GM18858 (cell line): ENCODE data around the gene IGFBP7.

Experiments
- ATAC-seq: cut with Tn5 transposase; IDR thresholded peaks from one replicate; pipeline ENCODE4 v1.9.1; 2021; ENCODE audit not compliant: unreplicated experiment

Gene IGFBP7

GRCh38 chr4:57098415-57098814 is 11.8 kb downstream of the IGFBP7 start:
- ATAC-seq: no peak

DNA sequence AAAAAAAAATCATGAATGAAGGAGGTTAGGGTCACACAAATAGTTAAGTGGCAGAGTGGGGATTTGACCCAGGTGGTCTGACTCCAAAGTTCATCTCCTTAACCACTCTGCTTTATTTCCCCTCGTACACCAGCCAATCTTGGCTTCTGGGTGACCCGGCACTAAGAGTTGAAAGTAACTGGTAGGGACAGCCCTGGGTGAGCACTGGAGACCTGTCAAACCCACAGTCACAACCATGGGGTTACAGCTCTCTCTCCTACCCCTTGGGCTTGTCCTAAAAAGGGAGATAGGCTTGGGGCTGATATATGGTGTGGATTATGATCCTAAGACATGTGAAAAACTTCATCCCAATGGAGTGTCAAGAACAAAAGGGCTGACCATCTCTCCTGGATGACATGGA is 12.5 kb downstream of the IGFBP7 start:
- no peak for ATAC-seq

DNA sequence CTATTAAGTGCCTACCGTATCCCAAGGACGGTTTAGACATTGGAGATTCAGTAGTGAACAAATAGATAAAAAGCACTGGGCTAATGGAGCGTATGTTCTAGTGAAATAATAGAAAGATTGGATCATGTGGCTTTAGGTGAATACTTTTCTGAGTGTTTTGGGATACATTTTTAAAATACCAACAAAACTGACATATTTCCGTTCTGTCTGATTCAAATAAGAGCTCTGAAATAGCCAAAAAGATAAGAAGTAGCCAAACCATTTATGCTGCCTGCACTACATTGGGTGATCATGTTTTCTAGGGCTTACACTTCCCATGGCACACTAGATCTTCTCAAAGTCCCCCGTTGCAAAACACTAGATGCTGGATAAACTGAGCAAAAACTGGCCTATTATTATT is 14.2 kb downstream of the IGFBP7 start:
- ATAC-seq: no peak

DNA sequence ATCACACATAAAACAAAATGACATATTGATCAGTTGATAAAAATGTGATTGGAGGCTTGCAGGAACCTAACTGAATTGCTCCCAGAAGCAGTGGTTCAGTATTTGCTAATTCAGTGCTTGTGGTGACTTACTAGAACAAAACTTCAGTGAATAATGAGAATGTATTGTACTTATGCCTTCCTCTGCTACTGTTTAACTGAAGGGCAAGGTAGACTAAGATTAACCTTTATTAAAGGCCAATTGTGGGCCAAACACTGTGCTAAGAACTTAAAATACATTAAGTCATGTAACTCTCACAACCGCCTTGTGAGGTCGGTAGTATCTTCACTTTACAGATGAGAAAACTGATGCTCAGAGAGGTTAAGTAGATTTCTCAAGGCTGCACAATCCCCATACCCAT is 14.9 kb downstream of the IGFBP7 start:
- ATAC-seq: no peak

- no peak for ATAC-seq
These were observed 15.4 kb downstream of the IGFBP7 start for GRCh38 chr4:57094832-57095223.

GRCh38 chr4:57093845-57094831 is 16.0 kb downstream of the IGFBP7 start:
- ATAC-seq: no peak

- no peak for ATAC-seq
These were observed 18.5 kb downstream of the IGFBP7 start for GRCh38 chr4:57091657-57092162.

DNA sequence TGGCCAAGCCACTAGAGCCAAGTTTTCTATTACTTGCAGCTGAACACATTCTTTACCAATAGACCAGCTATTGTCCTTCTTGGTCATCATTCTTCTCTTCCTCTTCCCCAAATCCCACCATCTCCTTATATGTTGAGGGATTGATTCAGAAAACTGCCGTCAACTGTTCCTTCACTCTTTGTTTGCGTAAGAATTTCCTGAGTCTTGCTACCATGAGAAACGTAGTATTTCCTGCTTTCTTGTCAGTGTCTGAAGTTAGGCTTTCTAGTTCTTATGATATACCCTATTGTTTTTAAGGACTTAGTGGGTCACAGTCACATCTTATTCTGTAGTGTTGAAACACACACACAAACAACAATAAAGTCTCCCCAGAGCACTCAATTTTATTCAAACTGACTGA is 20.1 kb downstream of the IGFBP7 start:
- no peak for ATAC-seq

- no peak for ATAC-seq
These were observed 20.6 kb downstream of the IGFBP7 start for GRCh38 chr4:57089549-57089948.

DNA sequence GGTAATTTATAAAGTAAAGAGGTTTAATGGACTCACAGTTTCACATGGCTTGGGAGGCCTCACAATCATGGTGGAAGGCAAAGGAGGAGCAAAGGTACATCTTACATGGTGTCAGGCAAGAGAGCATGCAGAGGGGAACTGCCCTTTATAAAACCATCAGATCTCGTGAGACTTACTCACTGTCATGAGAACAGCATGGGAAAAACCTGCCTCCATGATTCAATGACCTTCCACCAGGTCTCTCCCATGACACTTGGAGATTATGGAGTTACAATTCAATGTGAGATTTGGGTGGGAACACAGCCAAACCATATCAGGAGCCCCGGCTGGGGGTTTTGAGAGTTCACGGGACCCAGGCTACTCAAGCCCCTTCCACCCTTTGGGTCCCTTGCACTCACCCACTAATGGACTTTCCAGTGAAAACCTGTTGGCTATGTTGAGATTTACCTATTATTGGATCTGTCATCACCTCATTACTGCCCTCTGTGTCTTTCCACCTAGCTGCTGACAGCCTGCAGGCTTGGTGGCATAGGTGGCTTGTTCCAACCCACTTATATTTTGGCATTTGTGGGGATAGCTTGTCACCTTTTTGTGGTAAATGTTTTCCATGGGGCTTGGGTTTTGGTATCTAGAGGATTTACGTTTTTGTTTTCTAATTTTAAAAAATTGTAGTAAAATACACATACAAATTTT is 24.0 kb downstream of the IGFBP7 start:
- no peak for ATAC-seq

DNA sequence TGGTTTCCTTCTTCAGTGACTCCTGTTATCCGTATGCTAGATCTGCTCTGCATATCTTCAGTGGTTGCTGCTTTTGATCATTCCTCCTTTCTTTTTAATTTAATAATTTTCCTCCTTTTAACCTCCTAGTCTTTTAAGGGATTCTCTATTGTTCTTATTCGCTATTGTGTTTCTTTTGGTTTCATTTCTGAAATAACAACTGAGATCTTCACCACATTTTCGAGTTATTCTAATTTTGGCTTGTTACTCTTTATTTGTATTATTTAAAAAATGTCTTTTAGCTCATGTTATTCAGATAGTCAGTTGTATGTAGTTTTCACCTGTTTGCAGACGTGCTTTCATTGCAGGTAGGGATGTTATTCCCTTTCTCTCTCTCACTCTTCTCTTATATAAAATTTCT is 24.9 kb downstream of the IGFBP7 start:
- ATAC-seq: no peak

- no peak for ATAC-seq
These were observed 25.8 kb downstream of the IGFBP7 start for GRCh38 chr4:57084360-57084759.

DNA sequence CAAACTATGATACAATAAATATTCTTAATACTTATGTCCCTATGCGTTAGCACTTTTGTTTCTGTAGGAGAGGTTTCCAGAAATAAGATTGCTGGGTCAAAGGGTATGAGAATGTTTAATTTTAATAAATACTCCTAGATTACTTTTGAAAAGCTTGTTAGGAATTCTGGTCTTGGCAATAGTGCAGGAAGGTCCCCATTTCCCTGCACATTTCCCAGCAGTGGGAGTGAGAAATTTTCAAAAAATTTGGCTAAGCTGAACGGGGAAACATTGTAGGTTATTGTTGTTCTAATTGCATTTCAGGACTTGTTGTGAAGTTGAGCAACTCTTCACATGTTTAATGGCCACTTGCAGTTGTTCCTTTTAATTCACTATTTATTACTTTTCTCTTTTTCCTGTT is 27.1 kb downstream of the IGFBP7 start:
- no peak for ATAC-seq

- ATAC-seq: no peak
These were observed 28.2 kb downstream of the IGFBP7 start for GRCh38 chr4:57081651-57082621.

- ATAC-seq: no peak
These were observed 29.2 kb downstream of the IGFBP7 start for GRCh38 chr4:57080781-57081650.

DNA sequence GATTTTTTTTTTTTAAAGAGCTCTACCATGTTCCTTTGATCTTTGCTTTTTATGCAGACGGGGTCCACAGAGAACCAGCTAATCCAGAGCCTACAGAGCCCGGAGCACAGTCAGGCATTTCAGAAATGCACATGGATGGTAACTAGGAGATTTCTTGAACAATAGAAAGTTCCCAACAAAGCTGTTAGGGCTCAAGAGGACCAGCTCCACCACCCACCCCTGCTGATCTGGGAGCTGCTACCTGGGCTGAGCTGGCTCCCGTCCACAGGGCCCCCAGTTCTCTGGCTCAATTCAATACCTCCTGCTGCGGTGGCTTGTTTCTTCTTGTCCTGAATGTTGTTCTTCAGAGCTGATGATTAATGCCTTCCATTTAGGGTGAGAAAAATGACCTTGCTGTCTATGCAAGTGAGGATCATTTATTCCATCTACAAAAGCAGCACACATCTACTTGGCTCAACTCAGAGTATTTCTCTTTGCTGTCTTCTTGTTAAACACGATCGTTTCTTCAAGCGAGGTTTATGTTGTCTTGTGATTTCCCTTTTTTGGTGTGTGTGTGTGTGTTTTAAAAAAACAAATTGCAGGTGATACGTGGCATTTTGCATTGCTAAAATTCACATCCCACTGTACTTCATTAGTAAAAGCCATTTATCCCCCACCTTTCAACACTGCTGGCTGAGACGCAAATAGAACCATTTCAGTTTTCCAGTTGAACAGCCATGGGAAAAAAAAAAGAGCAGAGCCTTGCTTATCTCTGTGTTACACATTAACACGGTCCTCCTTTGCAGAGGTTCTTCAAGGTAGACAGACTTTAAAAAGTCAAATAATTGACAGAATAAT is 31.3 kb downstream of the IGFBP7 start:
- ATAC-seq: no peak

DNA sequence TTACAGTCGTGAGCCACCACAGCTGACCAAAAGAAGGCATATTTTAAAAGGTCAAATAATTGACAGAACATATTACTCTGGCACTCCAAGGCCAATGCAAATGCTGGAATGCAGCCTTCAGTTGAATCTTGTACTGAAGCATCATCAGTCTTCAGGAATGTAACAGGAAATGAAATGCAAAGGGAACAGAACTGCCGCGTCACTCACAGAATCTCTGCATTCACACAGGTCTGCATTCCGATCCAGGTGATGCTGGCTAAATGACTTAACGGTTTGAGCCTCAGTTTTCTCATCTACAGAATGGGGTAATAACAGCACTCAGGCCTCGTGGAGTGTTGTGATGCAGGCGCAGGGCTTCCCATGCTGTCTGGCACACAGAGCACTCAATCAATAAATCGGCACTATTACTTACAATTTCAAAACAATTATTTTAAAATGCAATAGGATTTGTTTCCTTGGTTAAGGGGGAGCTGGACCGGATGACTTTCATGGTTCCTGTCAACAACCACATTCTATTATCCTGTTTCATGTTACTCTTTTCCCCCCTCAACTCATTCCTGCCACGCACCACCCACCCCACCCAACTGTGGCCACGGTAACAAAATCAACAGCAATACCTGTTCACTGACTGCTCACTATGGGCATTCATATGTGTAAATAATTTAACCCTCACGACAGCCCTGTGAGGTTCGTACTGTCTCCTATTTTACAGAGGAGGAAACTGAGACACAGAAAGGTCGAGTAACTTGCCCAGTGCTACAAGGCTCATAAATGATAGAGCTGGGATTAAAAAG is 32.4 kb downstream of the IGFBP7 start:
- ATAC-seq: no peak

- ATAC-seq: no peak
These were observed 33.5 kb downstream of the IGFBP7 start for GRCh38 chr4:57076646-57077045.
